K562 (cell line): ENCODE results near the gene MMEL1. TPM values are rescaled to one million over a fixed set of nuclear protein-coding genes. Genes with fewer than 3 reads are reported as not detected.

ENCODE experiments used
- ATF3 ChIP-seq, 2 experiments: fragments of 450-650 bp in 1 of 2; sonication (generic) in 1 of 2; formaldehyde crosslinking in 1 of 2; IDR thresholded peaks in 1 of 2; conservative IDR thresholded peaks in 1 of 2; 2 replicates each; pipeline versions ENCODE4 v1.6.1 to v1.8.1; 2016 to 2023; ENCODE audit warnings: mild to moderate bottlenecking in 2 of 2, moderate library complexity in 2 of 2, inconsistent platforms in 1 of 2, missing genetic modification reagents in 1 of 2
- BRCA1 ChIP-seq, 2 experiments: fragments of 450-650 bp in 1 of 2; sonication (generic) in 1 of 2; formaldehyde crosslinking in 1 of 2; IDR thresholded peaks; 2 replicates each; pipeline versions ENCODE4 v1.5.0 to v1.6.1; 2017 to 2020; ENCODE audit warnings: mild to moderate bottlenecking in 1 of 2, missing genetic modification reagents in 1 of 2
- CHD1 ChIP-seq: fragments of 200-600 bp; sonication (generic); IDR thresholded peaks from one replicate; pipeline ENCODE4 v1.6.1; 2012; ENCODE audit warnings: mild to moderate bottlenecking, moderate library complexity, low read length, inconsistent platforms
- CUX1 ChIP-seq: fragments of 200-800 bp; sonication (Bioruptor generic); IDR thresholded peaks from 2 replicates; pipeline ENCODE4 v1.6.1; 2016; ENCODE audit warnings: missing genetic modification characterization, missing compliant biosample characterization
- ELF4 ChIP-seq: fragments of 450-650 bp; formaldehyde crosslinking; IDR thresholded peaks from 2 replicates; pipeline ENCODE4 v1.4.0; 2022; ENCODE audit warnings: missing genetic modification characterization
- GTF3C2 ChIP-seq: IDR thresholded peaks from 3 replicates; pipeline ENCODE4 v1.6.1; 2011; ENCODE audit warnings: borderline replicate concordance, mild to moderate bottlenecking, moderate library complexity; ENCODE audit not compliant: insufficient read length; ENCODE audit errors: extremely low read depth
- HMG20A ChIP-seq: fragments of 450-650 bp; formaldehyde crosslinking; conservative IDR thresholded peaks from 2 replicates; pipeline ENCODE4 v1.4.0; 2020; ENCODE audit warnings: mild to moderate bottlenecking, mixed read lengths
- MAZ ChIP-seq, 2 experiments: fragments of 450-650 bp in 1 of 2; sonication (generic) in 1 of 2; formaldehyde crosslinking; IDR thresholded peaks in 1 of 2; conservative IDR thresholded peaks in 1 of 2; 2 replicates each; pipeline versions ENCODE4 v1.4.0 to v1.5.0; 2020; ENCODE audit warnings: mild to moderate bottlenecking in 1 of 2, missing genetic modification reagents in 1 of 2
- MECOM ChIP-seq: fragments of 250-450 bp; sonication (Bioruptor Pico); IDR thresholded peaks from 2 replicates; pipeline ENCODE4 v1.8.0; 2022; ENCODE audit warnings: inconsistent platforms
- NONO ChIP-seq, 2 experiments: fragments of 200-400 bp in 1 of 2; fragments of 450-650 bp in 1 of 2; formaldehyde crosslinking in 1 of 2; IDR thresholded peaks; 2 replicates each; pipeline ENCODE4 v1.6.1; 2017; ENCODE audit warnings: low read depth in 2 of 2, mild to moderate bottlenecking in 2 of 2, moderate library complexity in 2 of 2, low read length in 1 of 2
- NR1H2 ChIP-seq: sonication (generic); formaldehyde crosslinking; IDR thresholded peaks from 2 replicates; pipeline ENCODE4 v1.4.0; 2020; ENCODE audit warnings: mild to moderate bottlenecking, missing genetic modification reagents
- PHF8 ChIP-seq: fragments of 200-600 bp; sonication (generic); IDR thresholded peaks from 2 replicates; pipeline ENCODE4 v1.6.1; 2012; ENCODE audit warnings: mixed run types, mild to moderate bottlenecking, inconsistent platforms, low read length, moderate library complexity, borderline replicate concordance
- SREBF2 ChIP-seq: sonication (generic); formaldehyde crosslinking; IDR thresholded peaks from 2 replicates; pipeline ENCODE4 v1.4.0; 2020; ENCODE audit warnings: mild to moderate bottlenecking, missing genetic modification reagents
- U2AF1 ChIP-seq: fragments of 200-400 bp; formaldehyde crosslinking; optimal IDR thresholded peaks from 2 replicates; pipeline ENCODE3; 2017; ENCODE audit warnings: mild to moderate bottlenecking, low read depth, low read length, moderate library complexity
- ZFP30 ChIP-seq: fragments of 250-450 bp; sonication (Bioruptor Pico); IDR thresholded peaks from 2 replicates; pipeline ENCODE4 v1.8.0; 2022; ENCODE audit warnings: moderate library complexity, mild to moderate bottlenecking, inconsistent platforms, borderline replicate concordance
- ZNF347 ChIP-seq: fragments of 450-650 bp; formaldehyde crosslinking; IDR thresholded peaks from 2 replicates; pipeline ENCODE4 v1.4.0; 2020; ENCODE audit warnings: low read depth, mild to moderate bottlenecking, moderate library complexity
- ZNF354B ChIP-seq: fragments of 250-450 bp; sonication (Bioruptor Pico); IDR thresholded peaks from 2 replicates; pipeline ENCODE4 v1.4.0; 2020
- polyA plus RNA-seq, 8 experiments: library from polyadenylated mRNA; depleted of rRNA in 4 of 8; stranded (reverse) in 5 of 8; unstranded in 3 of 8; fragments of >200 nt; fragmentation: Nextera tagmentation in 2 of 8; fragmentation: Illumina TruSeq in 1 of 8; extraction: Ambion mirVana in 2 of 8; extraction: Trizol in 1 of 8; gene quantifications; 2 replicates each; pipeline versions ENCODE4 v1.2.1 to v1.2.3, GENCODE V29; 2011 to 2014; ENCODE audit warnings: inconsistent platforms in 1 of 8, missing spikeins in 1 of 8
- total RNA-seq, 7 experiments: library from RNA; depleted of rRNA in 6 of 7; stranded (reverse); fragments of >200 nt in 6 of 7; fragmentation: Illumina TruSeq in 2 of 7; extraction: Trizol in 2 of 7; gene quantifications; 2 replicates each; pipeline versions ENCODE4 v1.2.1 to v1.2.3, GENCODE V29; 2011 to 2021; ENCODE audit warnings: low replicate concordance in 1 of 7

MMEL1 gene
- total and polyA plus RNA-seq, 9 of the 15 experiments (the other 6 are each of a cell fraction or from before 2014, with no cell fraction given), result not detected

- TF ChIP-seq NONO (IDR thresholded peaks at IDR 0.05; ENCODE audit: low read depth in 2 of 2, low read length in 1 of 2), result 0 out of 4 replicates have a peak, but pooled peaks of 1 of the 2 experiments have one; percentile 24
- TF ChIP-seq NR1H2 (CRISPR knock-in tag), result no peak
- TF ChIP-seq ZFP30, result no peak
- TF ChIP-seq SREBF2 (CRISPR knock-in tag), result no peak
- peak in 1 of 2 experiments; percentile 12; a peak in 2 of 4 replicates for TF ChIP-seq MAZ (CRISPR knock-in tag; conservative IDR thresholded peaks at IDR 0.05 in 1 of 2, IDR thresholded peaks at IDR 0.05 in 1 of 2)
- no peak for TF ChIP-seq GTF3C2
- TF ChIP-seq ZNF354B (CRISPR knock-in tag), result no peak
- TF ChIP-seq MECOM, result no peak
- no peak for TF ChIP-seq CUX1
- TF ChIP-seq ZNF347 (CRISPR knock-in tag), result no peak
- TF ChIP-seq ATF3 (IDR thresholded peaks at IDR 0.05), result no peak
- TF ChIP-seq ATF3 (CRISPR knock-in tag; conservative IDR thresholded peaks at IDR 0.05), result no peak
- no peak for TF ChIP-seq PHF8
- no peak for TF ChIP-seq ELF4 (CRISPR knock-in tag)
- no peak for TF ChIP-seq HMG20A (CRISPR knock-in tag)
- no peak for TF ChIP-seq BRCA1 (IDR thresholded peaks at IDR 0.05)
- TF ChIP-seq BRCA1 (CRISPR knock-in tag; IDR thresholded peaks at IDR 0.05), result no peak
- TF ChIP-seq U2AF1, result no peak
- TF ChIP-seq CHD1, result no peak
These were observed 87.8 kb downstream of the MMEL1 start (continued) for GRCh38 chr1:2544875-2545640.
